SKM-1 treated with dmso at 0.1 percent for 144 hours (cell line): Measurements from ENCODE around the gene ENHO.
A peak's percentile ranks its signal among the peaks of the same experiment; 100 is the strongest.

Source experiments
- DNase-seq: peaks from one replicate; lab custom pipeline; 2025; ENCODE audit not compliant: unreplicated experiment; lab: John Stamatoyannopoulos, UW

The ENHO gene

DNA sequence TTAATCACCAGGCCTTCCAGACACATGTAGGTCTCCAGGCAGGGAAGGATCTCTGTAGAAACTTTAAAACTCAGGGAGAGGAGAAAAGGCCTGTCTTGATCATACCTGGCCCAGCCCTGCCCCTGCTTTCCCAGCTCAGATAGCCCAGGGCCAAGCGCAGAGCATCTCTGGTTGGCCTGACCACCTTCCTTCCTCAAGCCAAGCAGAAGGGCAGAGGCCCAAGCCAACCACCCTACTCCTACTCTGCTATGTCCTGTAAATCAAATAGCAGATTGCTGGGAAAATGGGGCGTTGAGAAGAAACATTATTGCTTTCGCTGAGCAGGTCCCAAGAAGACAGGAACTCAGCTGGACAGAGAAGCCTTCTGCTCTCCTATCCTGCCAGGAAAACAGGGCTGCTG lies 14.3 kb downstream of the ENHO start:
- DNase-seq: no peak

DNA sequence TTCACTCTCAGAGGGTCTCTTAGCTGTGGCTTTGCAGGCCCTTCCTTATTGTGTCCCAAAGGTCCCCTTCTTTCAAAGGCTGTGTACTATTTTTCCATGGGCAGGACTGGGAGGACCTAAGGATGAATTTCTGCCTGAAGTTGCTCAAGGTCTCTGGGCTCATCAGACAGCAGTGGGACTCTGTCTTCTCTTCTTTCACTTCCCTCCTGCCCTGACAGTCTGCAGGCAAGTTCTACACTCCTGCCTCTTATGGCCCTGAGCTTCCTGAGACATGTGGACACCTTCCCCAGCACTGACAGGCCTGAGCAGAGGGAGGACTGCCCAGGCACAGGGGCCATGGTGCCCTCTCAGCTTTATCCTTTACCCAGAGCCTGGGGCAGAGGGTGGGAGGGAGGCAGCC lies 14.8 kb downstream of the ENHO start:
- no peak for DNase-seq

DNA sequence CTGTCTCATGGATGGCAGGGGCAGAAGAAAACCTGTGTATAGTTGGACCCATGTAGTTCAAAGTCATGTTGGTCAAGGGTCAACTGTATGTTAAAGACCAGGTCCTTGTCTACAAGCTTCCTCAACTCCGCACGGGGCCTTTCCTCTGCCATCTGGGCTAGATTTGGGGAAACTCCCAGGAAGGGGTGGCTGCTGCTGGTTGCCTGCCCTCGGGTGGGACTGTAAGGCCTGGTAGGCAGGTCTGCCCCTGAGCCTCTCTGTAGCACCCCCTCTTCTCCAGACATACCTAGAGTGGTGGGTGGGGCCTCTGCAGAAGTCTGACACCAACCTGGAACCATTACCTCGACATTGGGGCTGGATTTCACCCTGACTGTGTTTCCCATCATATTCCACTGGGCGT lies 15.2 kb downstream of the ENHO start:
- DNase-seq: no peak

DNA sequence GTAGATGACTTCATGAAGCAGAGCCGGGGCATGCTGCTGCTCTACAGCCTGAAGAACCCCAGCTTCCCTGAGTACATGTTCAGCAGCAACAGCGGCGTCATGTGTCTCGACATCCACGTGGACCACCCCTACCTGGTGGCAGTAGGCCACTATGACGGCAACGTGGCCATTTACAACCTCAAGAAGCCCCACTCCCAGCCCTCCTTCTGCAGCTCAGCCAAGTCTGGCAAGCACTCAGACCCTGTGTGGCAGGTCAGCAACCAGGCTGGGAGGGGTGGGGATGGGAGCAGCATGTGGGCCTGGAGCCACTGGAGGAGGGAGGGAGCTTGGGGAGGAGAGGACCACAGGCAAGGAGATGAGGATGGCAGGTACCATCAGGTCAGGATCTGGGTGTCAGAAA lies 16.2 kb downstream of the ENHO start:
- no peak for DNase-seq

DNA sequence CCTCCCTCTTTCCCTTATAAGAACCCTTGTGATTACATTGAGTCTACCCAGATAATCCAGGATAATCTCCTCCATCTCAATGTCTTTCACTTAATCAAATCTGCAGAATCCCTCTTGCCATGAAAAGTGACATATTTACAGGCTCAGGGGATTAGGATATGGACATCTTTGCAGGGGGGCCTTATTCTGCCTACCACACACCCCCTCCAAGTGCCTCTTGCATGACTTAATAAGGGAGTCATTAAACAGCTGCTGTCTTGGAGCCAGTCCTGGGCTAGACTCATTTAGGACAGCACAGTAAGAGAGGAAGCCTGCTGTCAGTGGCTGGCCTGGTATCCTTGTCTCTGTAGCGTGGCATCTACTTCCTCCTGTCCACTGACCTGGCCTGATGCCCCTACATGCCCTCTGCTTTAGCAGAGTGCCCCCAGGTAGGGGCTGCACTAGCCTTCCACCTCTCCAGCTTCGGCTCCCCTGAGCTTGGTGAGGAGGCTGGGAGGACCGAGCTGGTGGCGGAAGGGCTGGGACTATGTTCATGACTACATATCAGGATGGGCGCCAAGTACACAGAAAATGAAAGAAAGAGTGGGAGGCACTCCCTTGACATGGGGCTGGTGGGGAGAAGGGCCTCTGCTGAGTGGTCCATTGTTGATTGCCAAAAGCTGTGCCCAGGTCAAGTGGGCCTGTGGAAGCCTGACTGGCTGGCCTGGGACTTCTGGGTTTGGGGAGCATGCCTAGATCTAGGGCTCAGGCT lies 17.2 kb downstream of the ENHO start:
- DNase-seq: no peak

DNA sequence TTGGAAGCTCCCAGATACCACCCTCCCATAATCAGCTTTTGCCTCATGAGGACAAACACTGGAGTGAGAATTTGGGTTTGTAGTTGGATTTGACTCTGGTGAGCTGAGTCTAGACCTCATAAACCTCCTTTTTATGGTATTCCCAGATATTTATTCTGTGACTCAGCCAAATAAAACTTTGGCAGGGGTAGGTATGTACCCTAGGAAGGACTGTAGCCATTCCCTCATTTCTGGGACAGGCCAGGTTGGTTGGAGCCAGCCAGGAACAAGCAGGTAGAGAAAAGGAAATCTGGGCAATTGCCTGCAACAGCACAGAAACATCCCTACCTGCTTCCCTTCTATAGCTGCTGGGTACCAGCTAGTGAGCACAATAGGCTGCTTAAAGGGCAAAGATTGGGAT lies 19.4 kb downstream of the ENHO start:
- DNase-seq: no peak

DNA sequence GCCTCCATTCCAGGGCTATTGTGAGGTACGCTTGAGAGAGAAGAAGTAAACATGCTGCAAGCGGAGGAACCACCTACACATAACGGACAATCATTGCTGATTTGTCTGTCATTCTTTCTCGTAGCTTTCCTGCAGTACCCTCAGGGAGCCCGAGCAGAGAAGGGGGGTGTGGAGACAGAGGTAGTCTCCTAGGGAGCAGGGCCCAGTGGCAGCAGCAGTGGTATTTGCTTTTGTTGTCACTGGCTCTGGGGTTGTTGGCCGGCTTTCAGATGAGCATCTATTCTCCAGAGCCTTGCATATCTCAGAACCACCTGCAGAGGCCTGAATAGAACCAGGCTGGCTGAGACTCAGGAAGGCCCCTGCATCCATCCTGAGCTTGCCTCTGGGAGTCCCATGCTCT lies 19.9 kb downstream of the ENHO start:
- DNase-seq: no peak

DNA sequence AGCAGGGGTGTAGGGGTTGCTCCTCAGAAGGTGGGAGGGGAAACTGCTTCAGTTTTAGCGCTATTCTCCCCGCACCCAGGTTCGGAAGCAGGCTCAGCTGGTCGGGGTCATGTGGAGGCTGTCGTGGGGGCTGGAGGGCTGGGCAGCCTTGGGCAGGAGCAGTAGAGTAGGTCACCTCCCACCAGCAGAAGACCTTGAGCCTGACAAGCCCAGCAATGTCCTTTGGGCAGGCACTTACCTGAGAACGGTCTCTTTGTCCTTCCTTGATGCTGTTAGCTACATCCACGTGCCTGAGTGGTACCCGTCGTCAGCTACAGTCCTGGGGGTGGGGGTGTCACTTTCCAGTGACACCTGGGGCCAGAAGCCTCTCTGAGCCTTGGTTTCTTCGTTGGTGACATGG lies 20.3 kb downstream of the ENHO start:
- DNase-seq: no peak

DNA sequence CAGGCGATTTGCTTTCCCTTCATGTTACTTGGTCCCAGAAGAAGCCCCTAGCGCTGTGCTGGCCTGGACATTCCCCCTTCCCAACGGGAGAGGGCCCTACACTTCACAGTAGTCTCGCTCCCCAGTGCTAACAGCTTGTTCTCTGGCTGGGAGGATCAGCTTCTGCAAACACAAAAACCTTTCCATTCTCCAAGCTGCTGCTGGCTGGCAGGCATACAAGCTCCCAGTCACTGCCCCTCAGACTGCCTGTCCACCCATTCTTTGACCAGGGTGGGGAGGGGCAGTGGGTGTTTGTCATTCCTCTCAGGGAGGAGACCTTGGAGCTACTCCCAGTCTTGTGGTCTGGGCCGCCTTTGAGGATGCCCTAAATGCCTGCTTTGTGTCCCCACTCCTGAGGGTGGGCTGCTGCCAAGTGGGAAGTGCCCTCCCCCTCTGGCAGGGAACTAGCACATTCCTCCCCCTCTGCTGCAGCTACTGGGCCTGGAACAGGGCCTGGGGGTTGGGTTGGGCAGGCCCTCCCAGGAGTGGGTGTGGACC lies 20.8 kb downstream of the ENHO start:
- DNase-seq: no peak

DNA sequence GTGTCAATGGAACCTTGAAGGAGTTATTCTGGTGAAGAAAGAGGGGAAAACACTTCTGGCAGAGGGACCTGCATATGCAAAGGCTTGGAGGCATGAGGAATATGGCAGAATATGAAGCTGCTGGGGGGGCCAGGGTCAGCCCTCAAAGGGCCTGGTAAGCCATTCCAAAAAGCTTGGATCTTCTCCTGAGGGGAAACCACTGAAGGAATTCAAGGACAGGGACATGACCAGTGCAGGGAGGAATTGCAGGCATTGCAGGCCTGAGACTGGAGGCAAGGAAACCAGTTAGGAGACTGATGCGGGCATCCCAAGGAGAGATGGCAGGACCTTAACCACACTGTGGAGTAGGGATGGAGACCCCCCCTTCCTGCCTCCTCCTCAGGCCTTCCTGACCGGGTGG lies 21.4 kb downstream of the ENHO start:
- no peak for DNase-seq

DNA sequence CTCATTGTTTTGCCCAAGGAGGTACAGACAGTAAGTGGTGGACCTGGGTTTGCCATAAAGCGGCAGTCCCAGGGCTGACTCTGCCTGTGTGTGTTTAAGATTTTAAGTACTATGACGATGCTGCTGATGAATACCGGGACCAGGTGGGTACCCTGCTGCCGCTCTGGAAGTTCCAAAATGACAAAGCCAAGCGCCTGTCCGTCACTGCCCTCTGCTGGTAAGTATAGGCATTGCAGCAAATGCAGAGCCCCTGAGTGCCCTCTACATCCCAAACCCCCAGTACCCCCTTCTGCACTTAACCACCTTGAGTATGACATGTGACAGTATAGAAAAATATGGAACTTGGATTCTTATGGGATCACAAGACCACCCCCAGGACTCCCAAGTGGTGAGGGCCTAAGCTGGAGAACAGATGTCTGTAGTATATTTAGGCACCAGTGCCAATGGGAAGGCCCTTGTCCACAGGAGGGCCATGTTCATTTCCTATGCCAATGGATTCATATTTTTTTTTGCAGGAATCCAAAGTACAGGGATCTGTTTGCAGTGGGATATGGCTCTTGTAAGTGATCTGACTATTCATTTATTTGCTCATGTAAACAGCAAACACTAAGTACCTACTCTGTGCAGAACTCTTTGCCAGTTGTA lies 22.0 kb downstream of the ENHO start:
- DNase-seq: peak; percentile 34

DNA sequence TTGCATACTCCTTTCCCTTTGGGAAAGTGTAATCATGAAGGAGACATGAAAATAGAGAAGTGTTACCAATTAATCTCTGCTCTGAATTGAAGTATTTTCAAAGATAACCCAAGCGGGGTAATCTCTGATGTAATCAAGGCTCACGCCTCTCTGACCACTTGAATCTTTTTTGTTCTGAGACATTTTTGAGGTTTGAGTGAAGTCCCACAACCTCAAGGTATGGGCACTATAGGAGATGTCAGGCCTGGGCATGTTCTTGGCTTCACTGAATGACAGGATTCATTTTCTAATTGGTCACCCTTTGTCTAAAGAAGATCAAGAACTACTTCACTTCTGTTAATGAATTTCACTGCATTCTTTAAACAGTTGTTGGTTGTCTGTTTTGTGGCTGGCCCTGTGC lies 23.7 kb downstream of the ENHO start:
- no peak for DNase-seq

DNA sequence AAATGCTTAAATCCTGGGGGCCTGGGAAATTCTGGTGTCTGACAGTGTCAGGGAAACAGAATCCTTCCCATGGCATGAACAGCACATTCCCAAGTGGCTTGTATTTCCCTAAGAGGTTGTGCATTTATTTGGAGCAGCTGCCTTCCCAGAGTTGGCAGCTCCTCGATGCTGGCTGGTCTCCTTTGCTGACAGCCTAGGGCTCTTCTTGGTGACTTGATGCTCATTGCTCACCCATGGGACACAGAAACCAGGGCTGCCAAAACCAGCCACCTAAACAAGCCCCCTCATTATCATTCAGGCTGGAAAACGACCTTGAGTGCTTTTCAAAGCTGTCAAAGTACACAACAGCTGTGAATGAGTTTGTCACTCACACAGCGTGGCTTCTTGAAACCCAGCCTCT lies 24.2 kb downstream of the ENHO start:
- no peak for DNase-seq

DNA sequence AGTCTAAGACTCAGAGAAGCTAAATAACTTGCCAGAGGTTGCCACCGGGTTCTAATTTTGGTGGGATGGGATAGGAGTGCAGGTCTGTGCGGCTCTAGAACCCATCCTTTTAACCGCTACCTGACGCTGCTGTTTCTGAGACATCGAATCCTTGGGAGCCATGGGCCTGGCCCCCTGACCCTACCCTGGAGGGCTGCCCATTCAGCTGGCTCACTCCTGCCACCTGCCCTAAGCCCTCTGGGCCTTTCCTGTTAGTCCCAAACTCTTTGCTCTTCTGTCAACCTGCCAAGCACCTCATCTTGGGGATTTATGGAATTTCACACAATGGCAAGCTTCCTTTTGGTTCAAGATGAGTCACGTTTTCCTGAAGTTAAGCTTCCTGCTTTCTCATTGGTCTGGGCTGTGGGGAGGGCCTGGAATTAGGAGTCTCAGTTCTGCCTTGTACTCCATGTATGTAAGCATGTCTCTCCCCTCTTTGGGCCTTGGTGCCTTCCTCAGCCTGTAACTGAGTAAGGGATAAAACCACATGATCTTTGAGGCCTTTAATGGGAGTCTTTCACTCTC lies 26.6 kb downstream of the ENHO start:
- no peak for DNase-seq

DNA sequence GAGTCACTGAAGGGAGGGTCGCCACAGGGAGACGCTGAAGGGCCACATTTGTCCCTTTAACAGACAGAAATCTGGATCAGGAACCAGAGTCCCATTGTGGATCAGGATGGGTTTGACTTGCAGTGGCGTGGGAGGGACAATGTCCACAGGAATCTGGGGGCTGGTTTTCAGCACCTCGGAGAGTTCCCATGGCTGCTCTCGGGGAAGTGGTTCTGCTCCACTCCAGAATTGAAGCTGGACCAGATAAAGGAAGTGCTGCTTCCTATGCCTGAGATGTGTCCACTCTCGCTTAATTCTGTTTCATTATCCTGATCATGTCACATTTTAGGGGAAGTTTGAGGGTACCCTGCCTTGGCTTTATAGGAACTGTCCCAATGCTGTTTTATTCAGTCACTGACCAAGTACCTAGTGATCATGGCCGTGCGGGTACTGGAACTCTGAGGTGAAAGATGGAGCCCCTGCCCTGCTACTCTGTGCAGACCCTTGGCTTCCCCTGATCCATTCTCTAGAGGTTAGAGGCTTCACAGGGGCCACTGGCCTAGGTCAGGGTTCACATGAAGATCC lies 28.7 kb downstream of the ENHO start:
- no peak for DNase-seq

DNA sequence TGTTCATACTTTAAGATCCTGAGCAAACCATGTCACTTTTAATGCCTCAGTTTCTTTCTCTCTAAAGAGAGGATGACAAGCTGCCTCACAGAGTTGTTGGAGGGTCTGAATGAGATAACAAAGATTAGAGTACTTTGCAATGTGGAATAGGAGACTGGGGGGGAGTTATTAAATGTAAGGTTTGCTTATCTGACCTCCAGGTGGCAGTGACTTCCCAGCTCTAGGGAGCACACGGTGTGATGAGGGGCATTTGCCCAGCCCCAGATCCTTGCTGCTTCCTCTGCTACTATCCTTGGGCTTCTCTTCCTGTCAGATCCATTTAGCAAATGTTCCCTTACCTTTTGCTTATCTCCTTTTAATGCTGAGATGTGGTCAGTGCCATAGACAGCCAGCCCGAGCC lies 30.7 kb downstream of the ENHO start:
- no peak for DNase-seq

DNA sequence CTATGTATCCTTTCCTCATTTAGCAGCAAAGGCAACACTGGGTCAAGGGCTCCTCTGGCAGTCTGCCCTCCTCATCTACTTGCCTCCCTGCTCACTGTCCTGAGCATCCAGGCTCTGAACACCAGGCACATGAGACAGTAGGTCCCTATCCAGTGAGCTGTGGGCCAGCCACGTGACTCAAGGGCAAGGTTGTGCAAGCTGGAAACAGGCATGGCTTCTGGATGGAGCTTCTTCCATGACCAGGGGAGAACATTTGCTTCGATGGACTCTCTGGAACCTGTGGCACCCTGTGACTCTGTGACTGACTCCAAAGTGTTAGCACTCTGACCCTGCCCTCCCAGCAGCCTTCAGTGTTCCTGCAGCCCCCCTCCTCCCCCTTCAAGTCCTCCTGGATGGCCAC lies 31.2 kb downstream of the ENHO start:
- DNase-seq: no peak

DNA sequence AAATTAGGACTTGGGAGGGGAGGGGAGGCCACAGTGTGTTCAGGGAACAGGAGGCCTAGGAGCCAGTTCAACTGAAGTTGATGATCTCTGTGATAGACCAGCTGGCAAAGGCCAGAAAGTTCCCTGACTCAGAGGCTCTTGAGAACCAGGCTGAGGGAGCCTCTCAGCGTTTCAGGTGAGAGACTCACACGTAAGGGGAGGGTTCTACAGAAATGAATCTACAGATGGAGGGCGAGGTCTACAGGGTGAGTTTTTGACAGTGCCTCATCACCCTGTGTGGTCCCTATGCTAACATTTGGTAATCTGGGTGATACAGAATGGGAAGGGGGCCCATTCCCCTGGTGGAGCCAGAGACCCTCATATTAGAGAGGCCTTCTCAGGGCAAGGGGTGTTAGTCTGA lies 32.0 kb downstream of the ENHO start:
- DNase-seq: no peak

DNA sequence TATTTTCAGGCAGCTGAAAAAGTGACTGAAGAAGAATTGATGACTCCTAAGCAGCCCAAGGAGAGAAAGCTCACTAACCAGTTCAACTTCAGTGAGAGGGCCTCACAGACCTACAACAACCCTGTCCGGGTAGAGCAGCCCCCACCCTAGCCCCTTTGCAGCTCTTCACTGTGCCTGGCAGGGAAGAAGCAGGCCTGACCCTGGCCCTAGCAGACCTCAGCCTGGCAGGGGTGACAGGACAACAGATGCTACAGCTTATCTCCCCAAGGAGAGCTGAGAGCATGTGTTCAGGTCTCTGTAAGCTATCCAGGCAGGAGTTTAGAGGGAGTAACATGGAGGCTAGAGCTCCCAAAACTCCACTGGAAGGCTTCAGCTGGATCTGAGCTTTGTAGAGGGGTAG lies 32.4 kb downstream of the ENHO start:
- DNase-seq: no peak

DNA sequence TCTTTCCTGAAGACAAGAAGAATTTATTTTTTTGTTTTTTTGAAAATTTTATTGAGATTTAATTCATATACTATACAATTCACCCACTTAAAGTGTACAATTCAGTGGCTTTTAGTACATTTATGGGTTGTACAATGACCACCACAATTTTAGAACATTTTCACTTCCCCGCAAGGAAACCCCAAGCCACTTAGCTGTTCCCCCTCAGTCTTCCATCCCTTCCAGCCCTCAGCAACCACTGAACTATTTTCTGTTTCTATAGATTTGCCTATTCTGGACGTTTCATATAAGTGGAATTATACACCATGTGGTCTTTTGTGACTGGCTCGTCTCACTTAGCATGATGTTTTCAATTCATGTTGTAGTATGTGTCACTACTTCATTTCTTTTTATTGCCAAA lies 36.2 kb downstream of the ENHO start:
- DNase-seq: no peak

DNA sequence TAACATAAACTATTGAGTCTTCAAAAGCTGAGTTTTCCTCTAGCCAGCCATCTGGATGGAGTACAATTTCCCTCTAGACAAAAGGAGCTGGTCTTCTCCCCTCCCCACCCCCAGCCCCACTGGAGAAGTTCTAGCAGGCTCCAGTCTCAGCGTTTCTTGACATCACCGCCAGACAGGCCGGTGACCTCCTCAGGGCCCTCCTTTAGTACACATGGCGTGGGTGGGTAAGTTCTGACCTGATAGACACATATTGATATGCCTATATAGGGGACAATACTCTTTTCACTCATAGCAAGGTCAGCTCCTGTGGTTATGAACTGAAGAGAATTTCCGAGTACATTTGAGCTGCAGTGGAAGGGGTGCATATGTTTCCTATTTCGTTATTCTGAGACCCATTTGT lies 37.0 kb downstream of the ENHO start:
- no peak for DNase-seq

DNA sequence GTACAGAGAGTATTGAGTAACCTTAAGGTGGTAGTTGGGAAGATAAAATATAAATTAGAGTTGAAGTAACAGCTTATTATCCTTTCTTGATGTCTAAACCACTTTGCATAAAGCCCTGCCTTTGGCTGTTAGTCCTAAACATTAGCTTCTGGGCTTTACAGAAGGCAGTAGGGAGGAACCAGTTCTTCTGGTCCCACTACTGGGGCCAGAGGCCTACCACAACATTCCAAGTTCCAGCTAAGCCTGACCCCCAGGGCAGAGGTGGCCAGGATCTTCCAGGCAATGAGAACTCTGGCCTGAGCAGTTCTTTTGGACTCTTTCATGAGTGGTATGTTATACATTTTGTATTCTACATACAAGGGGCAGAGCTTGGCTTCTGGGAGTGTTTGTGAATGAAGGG lies 38.1 kb downstream of the ENHO start:
- no peak for DNase-seq
